Mesothelial cell of epicardium (in vitro differentiated cells): ENCODE results near the gene FAM174B. TPM values are rescaled to one million over a fixed set of nuclear protein-coding genes. Genes with fewer than 3 reads are reported as not detected.
A peak's percentile ranks its signal among the peaks of the same experiment; 100 is the strongest.

Experiments used
- DNase-seq, 2 experiments: peaks; one replicate each; pipeline ENCODE4 v3.0.0; 2021; ENCODE audit warnings: low spot score in 2 of 2; ENCODE audit not compliant: unreplicated experiment in 2 of 2
- H3K27ac Mint-ChIP-seq: 2 replicates; pipeline ENCODE4 v1.8.0; 2021; ENCODE audit warnings: mixed read lengths
- H3K27me3 Mint-ChIP-seq: 2 replicates; pipeline ENCODE4 v1.8.0; 2021; ENCODE audit warnings: low read depth, mixed read lengths
- H3K36me3 Mint-ChIP-seq: 2 replicates; pipeline ENCODE4 v1.8.0; 2021; ENCODE audit warnings: mixed read lengths
- H3K4me1 Mint-ChIP-seq: 2 replicates; pipeline ENCODE4 v1.8.0; 2021; ENCODE audit warnings: mixed read lengths
- H3K4me3 Mint-ChIP-seq: 2 replicates; pipeline ENCODE4 v1.8.0; 2021; ENCODE audit warnings: mild to moderate bottlenecking, moderate library complexity, mixed read lengths
- H3K9me3 Mint-ChIP-seq: 2 replicates; pipeline ENCODE4 v1.8.0; 2021; ENCODE audit warnings: mixed read lengths
- CTCF ChIP-seq: fragments of 200-600 bp; sonication (generic); IDR thresholded peaks from one replicate; pipeline ENCODE4 v1.5.0; 2021; ENCODE audit warnings: antibody characterized with exemption; ENCODE audit not compliant: unreplicated experiment
- total RNA-seq: library from RNA; stranded (reverse); gene quantifications from 3 replicates; pipeline ENCODE4 v1.2.1, GENCODE V29; 2021

The FAM174B gene
- total RNA-seq, 1 donor from 2014 or later, result 20.7 TPM

GRCh38 chr15:92669432-92669831 is 13.9 kb upstream of the FAM174B start:
- TF ChIP-seq CTCF, result no peak
- H3K36me3 Mint-ChIP-seq, result no peaks in the 10 kb centered on the region
- H3K9me3 Mint-ChIP-seq, result no peaks in the 10 kb centered on the region
- no peak for DNase-seq
- no peak overlapping the region for H3K27ac Mint-ChIP-seq
- peaks cover 6% of the 10 kb centered on the region for H3K27me3 Mint-ChIP-seq
- H3K4me1 Mint-ChIP-seq, result peaks cover 36% of the 10 kb centered on the region
- no peak overlapping the region for H3K4me3 Mint-ChIP-seq

- no peaks in the 10 kb centered on the region for H3K36me3 Mint-ChIP-seq
- peaks cover 44% of the 10 kb centered on the region for H3K4me1 Mint-ChIP-seq
- no peak for DNase-seq
- peaks cover 6% of the 10 kb centered on the region for H3K27me3 Mint-ChIP-seq
- H3K9me3 Mint-ChIP-seq, result no peaks in the 10 kb centered on the region
- no peak overlapping the region for H3K27ac Mint-ChIP-seq
- no peak for TF ChIP-seq CTCF
- H3K4me3 Mint-ChIP-seq, result no peak overlapping the region
Measured at GRCh38 chr15:92668620-92669019, 13.0 kb upstream of the FAM174B start.

- TF ChIP-seq CTCF, result no peak
- no peak overlapping the region for H3K4me3 Mint-ChIP-seq
- no peaks in the 10 kb centered on the region for H3K9me3 Mint-ChIP-seq
- peaks cover 6% of the 10 kb centered on the region for H3K27me3 Mint-ChIP-seq
- H3K36me3 Mint-ChIP-seq, result no peaks in the 10 kb centered on the region
- H3K27ac Mint-ChIP-seq, result no peak overlapping the region
- DNase-seq, result no peak
- peaks cover 44% of the 10 kb centered on the region for H3K4me1 Mint-ChIP-seq
Measured at GRCh38 chr15:92667970-92668485, 12.5 kb upstream of the FAM174B start.

- no peaks in the 10 kb centered on the region for H3K9me3 Mint-ChIP-seq
- no peak overlapping the region for H3K4me3 Mint-ChIP-seq
- no peak for TF ChIP-seq CTCF
- peaks cover 43% of the 10 kb centered on the region for H3K4me1 Mint-ChIP-seq
- no peaks in the 10 kb centered on the region for H3K36me3 Mint-ChIP-seq
- no peak for DNase-seq
- H3K27ac Mint-ChIP-seq, result peak overlapping the region; percentile 17
- peaks cover 2% of the 10 kb centered on the region for H3K27me3 Mint-ChIP-seq
Measured at GRCh38 chr15:92667287-92667904, 11.8 kb upstream of the FAM174B start.

- DNase-seq, result no peak
- Mint-ChIP-seq H3K9me3 (no peaks in the 10 kb centered on the region), H3K4me1 (peaks cover 43% of the 10 kb centered on the region), H3K4me3 (no peak overlapping the region), H3K27ac (peak overlapping the region; percentile 19), H3K27me3 (no peaks in the 10 kb centered on the region), H3K36me3 (no peaks in the 10 kb centered on the region)
- TF ChIP-seq CTCF, result no peak
Measured at GRCh38 chr15:92666780-92667179, 11.2 kb upstream of the FAM174B start.
